K562 (cell line): ENCODE measurements around the gene ADIPOR2. TPM values are rescaled to one million over a fixed set of nuclear protein-coding genes. Genes with fewer than 3 reads are reported as not detected.

Experiments used
- ATAC-seq: fragments of 200-7000 bp; cut with Tn5 transposase; 3 replicates; pipeline ENCODE4 v1.9.1; 2020; ENCODE audit warnings: moderate library complexity
- BruUV-seq: library from RNA; stranded (reverse); fragments of 400-500 nt; replicated peaks from 2 replicates; lab custom pipeline; 2021; lab: Mats Ljungman, UMichigan
- CTCF ChIA-PET: fragments of 300-600 bp; formaldehyde crosslinking; extraction: SDS; loops from one replicate; lab custom pipeline; 2021; ENCODE audit warnings: low intra/inter-chr PET ratio; lab: Yijun Ruan, JAX
- POLR2A ChIA-PET: fragments of 300-600, 350-650 bp; sonication (Branson Sonifier 250); formaldehyde crosslinking; extraction: SDS; loops from one replicate; lab custom pipeline; 2021; ENCODE audit warnings: antibody characterized with exemption, inconsistent platforms; lab: Yijun Ruan, JAX
- DNase-seq, 4 experiments: peaks; one replicate each; pipeline versions ENCODE4 v3.0.0 to v3.0.0-alpha.2; 2011 to 2018; ENCODE audit warnings: low spot score in 3 of 4, mixed read lengths in 3 of 4; ENCODE audit errors: extremely low read depth in 1 of 4
- FAIRE-seq: peaks from 2 replicates; lab custom pipeline; 2011; peaks lifted over from hg19 to GRCh38; lab: Jason Lieb, UNC
- H2AFZ ChIP-seq: 2 replicates; pipeline ENCODE4 v1.6.0; 2011; ENCODE audit warnings: low read depth, low read length, control low read depth, inconsistent platforms
- H3K27ac ChIP-seq: fragments of 200-600 bp; 3 replicates; pipeline ENCODE4 v1.8.0; 2011; ENCODE audit warnings: low read depth, mild to moderate bottlenecking, control low read depth, inconsistent platforms, low read length, moderate library complexity, mixed read lengths; ENCODE audit errors: extremely low read depth
- H3K27me3 ChIP-seq, 2 experiments: fragments of 300-600 bp in 1 of 2; 2 replicates in 1 of 2; 3 replicates in 1 of 2; pipeline versions ENCODE4 v1.6.0 to v1.8.0; 2011; ENCODE audit warnings: inconsistent platforms in 2 of 2, low read length in 2 of 2, mild to moderate bottlenecking in 1 of 2, mixed read lengths in 1 of 2, moderate library complexity in 1 of 2; ENCODE audit not compliant: control insufficient read depth in 2 of 2, insufficient read depth in 2 of 2
- H3K36me3 ChIP-seq: fragments of 300-600 bp; 3 replicates; pipeline ENCODE4 v1.8.0; 2011; ENCODE audit warnings: mild to moderate bottlenecking, low read length, inconsistent platforms; ENCODE audit not compliant: control insufficient read depth, insufficient read depth
- H3K4me1 ChIP-seq, 2 experiments: fragments of 200-600 bp in 1 of 2; replicated peaks in 1 of 2; 2 replicates in 1 of 2; 3 replicates in 1 of 2; pipeline versions ENCODE4 v1.5.1 to v1.8.0; 2011; ENCODE audit warnings: inconsistent platforms in 2 of 2, low read length in 2 of 2, mild to moderate bottlenecking in 1 of 2, mixed read lengths in 1 of 2, moderate library complexity in 1 of 2; ENCODE audit not compliant: control insufficient read depth in 2 of 2, insufficient read depth in 2 of 2
- H3K4me2 ChIP-seq: 2 replicates; pipeline ENCODE4 v1.6.1; 2011; ENCODE audit warnings: low read length, control low read depth, inconsistent platforms, mixed read lengths; ENCODE audit not compliant: insufficient read depth
- H3K4me3 ChIP-seq: fragments of 200-600 bp; sonication (generic), shearing (Covaris generic); 2 replicates; pipeline ENCODE4 v1.5.1; 2016; ENCODE audit warnings: control low read depth, inconsistent platforms
- H3K79me2 ChIP-seq: fragments of 200-600 bp; 3 replicates; pipeline ENCODE4 v1.8.0; 2011; ENCODE audit warnings: low read length, inconsistent platforms; ENCODE audit not compliant: control insufficient read depth, insufficient read depth
- H3K9ac ChIP-seq, 2 experiments: 2 replicates each; pipeline versions ENCODE4 v1.6.0 to v1.6.1; 2011; ENCODE audit warnings: low read depth in 2 of 2, low read length in 2 of 2, control low read depth in 1 of 2, inconsistent platforms in 1 of 2, mild to moderate bottlenecking in 1 of 2, mixed read lengths in 1 of 2; ENCODE audit not compliant: insufficient read depth in 1 of 2
- H3K9me1 ChIP-seq: one replicate; pipeline ENCODE4 v1.6.0; 2011; ENCODE audit warnings: inconsistent platforms, mild to moderate bottlenecking, low read length, moderate library complexity; ENCODE audit not compliant: control insufficient read depth, insufficient read depth
- H3K9me3 ChIP-seq: replicated peaks from 2 replicates; pipeline ENCODE4 v1.5.1; 2011; ENCODE audit warnings: low read depth, low read length, inconsistent platforms; ENCODE audit not compliant: control insufficient read depth, insufficient read depth
- H4K20me1 ChIP-seq: replicated peaks from 2 replicates; pipeline ENCODE4 v1.6.1; 2011; ENCODE audit warnings: low read length, inconsistent platforms, mixed read lengths; ENCODE audit not compliant: control insufficient read depth, insufficient read depth
- LCOR ChIP-seq: sonication (generic); formaldehyde crosslinking; IDR thresholded peaks from 2 replicates; pipeline ENCODE4 v1.8.0; 2022; ENCODE audit warnings: mild to moderate bottlenecking, missing genetic modification reagents
- MEF2A ChIP-seq: IDR thresholded peaks from 2 replicates; pipeline ENCODE4 v1.6.1; 2011; ENCODE audit warnings: low read depth, mild to moderate bottlenecking, low read length, moderate library complexity; ENCODE audit not compliant: control insufficient read depth
- RBBP5 ChIP-seq: fragments of 200-600 bp; sonication (generic); IDR thresholded peaks from 2 replicates; pipeline ENCODE4 v1.6.1; 2012; ENCODE audit warnings: borderline replicate concordance, mild to moderate bottlenecking, low read length, control low read depth, inconsistent platforms; ENCODE audit not compliant: insufficient read depth, poor library complexity, severe bottlenecking
- YBX1 ChIP-seq: fragments of 450-650 bp; IDR thresholded peaks from 2 replicates; pipeline ENCODE4 v1.7.1; 2016; ENCODE audit warnings: mild to moderate bottlenecking
- ZNF143 ChIP-seq: sonication (generic); formaldehyde crosslinking; IDR thresholded peaks from 2 replicates; pipeline ENCODE4 v1.9.0; 2022; ENCODE audit warnings: mild to moderate bottlenecking, missing genetic modification reagents
- ZNF23 ChIP-seq: fragments of 250-450 bp; sonication (Bioruptor Pico); IDR thresholded peaks from 2 replicates; pipeline ENCODE4 v1.4.0; 2020; ENCODE audit warnings: mild to moderate bottlenecking
- ZNF740 ChIP-seq, 3 experiments: fragments of 200-800 bp in 1 of 3; sonication (Bioruptor generic) in 1 of 3; sonication (generic) in 1 of 3; formaldehyde crosslinking in 1 of 3; IDR thresholded peaks; 2 replicates each; pipeline versions ENCODE4 v1.6.1 to v1.8.0; 2016 to 2022; ENCODE audit warnings: mild to moderate bottlenecking in 2 of 3, missing compliant biosample characterization in 2 of 3, missing genetic modification characterization in 2 of 3, missing genetic modification reagents in 1 of 3
- in situ Hi-C: fragments of 300-500 bp; cut with MboI; formaldehyde crosslinking; loops from 4 replicates; pipeline ENCODE4 v1.15.0; 2018; ENCODE audit warnings: inconsistent platforms, mixed read lengths
- intact Hi-C: fragments of 100-400 bp; cut with micrococcal nuclease; formaldehyde crosslinking; loops from 2 replicates; pipeline ENCODE4 v1.14.2; 2022
- polyA plus RNA-seq, 8 experiments: library from polyadenylated mRNA; depleted of rRNA in 4 of 8; stranded (reverse) in 5 of 8; unstranded in 3 of 8; fragments of >200 nt; fragmentation: Nextera tagmentation in 2 of 8; fragmentation: Illumina TruSeq in 1 of 8; extraction: Ambion mirVana in 2 of 8; extraction: Trizol in 1 of 8; gene quantifications; 2 replicates each; pipeline versions ENCODE4 v1.2.1 to v1.2.3, GENCODE V29; 2011 to 2014; ENCODE audit warnings: inconsistent platforms in 1 of 8, missing spikeins in 1 of 8
- total RNA-seq, 7 experiments: library from RNA; depleted of rRNA in 6 of 7; stranded (reverse); fragments of >200 nt in 6 of 7; fragmentation: Illumina TruSeq in 2 of 7; extraction: Trizol in 2 of 7; gene quantifications; 2 replicates each; pipeline versions ENCODE4 v1.2.1 to v1.2.3, GENCODE V29; 2011 to 2021; ENCODE audit warnings: low replicate concordance in 1 of 7

ADIPOR2 gene
- total and polyA plus RNA-seq, 9 of the 15 experiments (the other 6 are each of a cell fraction or from before 2014, with no cell fraction given), result 10.9 to 63.5 (median 46.0) TPM

DNA sequence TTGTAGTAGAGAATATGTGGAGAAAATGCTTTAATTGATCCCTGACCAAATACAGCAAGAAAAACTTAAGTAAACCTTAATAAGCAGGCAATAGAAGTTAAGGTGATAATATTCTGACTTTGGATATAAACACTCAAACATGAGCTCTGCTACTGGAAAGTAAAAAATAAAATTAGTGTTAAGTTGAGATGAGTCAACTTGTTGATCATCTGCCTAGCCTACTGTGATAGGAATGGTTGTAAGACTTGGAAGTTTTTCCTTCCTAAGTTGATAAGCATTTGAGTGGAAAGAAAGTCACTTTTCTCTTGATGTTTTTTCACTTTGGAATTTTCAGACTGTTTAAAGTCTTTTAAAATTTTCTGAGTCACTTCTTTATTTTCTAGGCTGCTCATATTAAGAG, 26.0 kb downstream of the ADIPOR2 start (continued):
- TF ChIP-seq ZNF740 (CRISPR knock-in tag; IDR thresholded peaks at IDR 0.05) (no peak), ZNF740 (tag; IDR thresholded peaks at IDR 0.05) (no peak)

DNA sequence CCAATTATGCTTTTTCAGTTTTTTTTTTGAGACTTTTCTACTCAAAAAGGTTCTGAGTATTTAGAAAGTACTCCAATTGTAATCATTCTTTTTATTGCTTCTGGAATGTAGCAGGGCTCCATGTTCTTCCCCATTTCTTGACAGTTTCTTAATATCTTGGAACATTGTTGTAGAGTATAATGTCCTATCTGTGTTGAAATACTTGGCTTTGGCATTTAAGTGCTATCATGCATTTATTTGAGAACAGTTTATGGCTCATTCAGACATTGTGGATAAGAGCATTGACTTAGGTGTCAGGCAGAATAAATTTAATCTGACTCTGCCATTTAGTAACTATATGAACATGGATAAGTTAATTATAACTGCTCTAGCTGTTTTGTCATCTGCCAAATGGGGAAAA, 28.3 kb downstream of the ADIPOR2 start:
- CTCF ChIA-PET, result no interaction called here
- Histone ChIP-seq H4K20me1 (0 out of 2 replicates have a peak, but pooled peaks cover 3% of the 10 kb centered on the region), H3K9ac (no peak overlapping the region), H3K36me3 (peaks cover 20% of the 10 kb centered on the region; the same call in 2 of the 3 replicates), H3K4me3 (no peak overlapping the region), H3K4me2 (no peak overlapping the region), H3K9me3 (peaks cover 7% of the 10 kb centered on the region), H3K4me1 (peaks cover 14 to 38% of the 10 kb centered on the region in 2 experiments; a peak in 4 of 5 replicates), H2AFZ (no peak overlapping the region), H3K27ac (no peak overlapping the region), H3K27me3 (no peaks in the 10 kb centered on the region), H3K79me2 (peaks cover 98% of the 10 kb centered on the region), H3K9me1 (no peaks in the 10 kb centered on the region)
- intact Hi-C loops, result no loop called here
- ATAC-seq (no peak), FAIRE-seq (no peak), DNase-seq (no peak)
- in situ Hi-C loops, result no loop called here
- POLR2A ChIA-PET, result interaction anchor here (0.8 kb wide), 1 partner anchor 12 kb away, joined by 3 read pairs; no protein-coding TSS in a partner anchor
- TF ChIP-seq LCOR (CRISPR knock-in tag), result no peak
- TF ChIP-seq MEF2A, result no peak
- TF ChIP-seq YBX1, result no peak
- TF ChIP-seq ZNF23 (CRISPR knock-in tag), result no peak
- no peak for TF ChIP-seq ZNF143 (CRISPR knock-in tag)
- TF ChIP-seq RBBP5, result no peak
- BruUV-seq, result no TSS peak
